GM19463 (cell line): ENCODE measurements around the gene DAD1.

ENCODE experiments used
- ATAC-seq: cut with Tn5 transposase; IDR thresholded peaks from one replicate; pipeline ENCODE4 v1.9.1; 2021; ENCODE audit warnings: mild to moderate bottlenecking, moderate library complexity; ENCODE audit not compliant: unreplicated experiment

Gene DAD1

GRCh38 chr14:22521449-22522239, 67.4 kb downstream of the DAD1 start:
- ATAC-seq, result no peak

GRCh38 chr14:22520796-22521195, 68.2 kb downstream of the DAD1 start:
- ATAC-seq, result no peak

GRCh38 chr14:22519877-22520685, 68.9 kb downstream of the DAD1 start:
- no peak for ATAC-seq

GRCh38 chr14:22518073-22518472, 71.0 kb downstream of the DAD1 start:
- no peak for ATAC-seq

GRCh38 chr14:22517117-22517720, 71.8 kb downstream of the DAD1 start:
- no peak for ATAC-seq

GRCh38 chr14:22515929-22516328, 73.1 kb downstream of the DAD1 start:
- ATAC-seq, result no peak
